Measurements from ENCODE around the gene LPP.

LPP gene

GRCh38 chr3:188690064-188690463, 536.1 kb downstream of the LPP start:
- TF ChIP-seq GATA3 (IDR thresholded peaks at IDR 0.05; ENCODE audit: low read depth, low read length), result no peak
- TF ChIP-seq GATA2 (IDR thresholded peaks at IDR 0.05; ENCODE audit: low read depth, low read length), result no peak

- TF ChIP-seq GATA3 (IDR thresholded peaks at IDR 0.05; ENCODE audit: low read depth, low read length) (no peak), GATA2 (IDR thresholded peaks at IDR 0.05; ENCODE audit: low read depth, low read length) (no peak)
Observed at GRCh38 chr3:188691004-188691403, 537.0 kb downstream of the LPP start.

GRCh38 chr3:188691665-188692064, 537.7 kb downstream of the LPP start:
- TF ChIP-seq GATA3 (IDR thresholded peaks at IDR 0.05; ENCODE audit: low read depth, low read length) (no peak), GATA2 (IDR thresholded peaks at IDR 0.05; ENCODE audit: low read depth, low read length) (no peak)

GRCh38 chr3:188692700-188693099, 538.7 kb downstream of the LPP start:
- no peak for TF ChIP-seq GATA2 (IDR thresholded peaks at IDR 0.05; ENCODE audit: low read depth, low read length)

GRCh38 chr3:188693435-188693834, 539.5 kb downstream of the LPP start:
- TF ChIP-seq GATA3 (IDR thresholded peaks at IDR 0.05; ENCODE audit: low read depth, low read length) (no peak), GATA2 (IDR thresholded peaks at IDR 0.05; ENCODE audit: low read depth, low read length) (no peak)

- no peak for TF ChIP-seq GATA3 (IDR thresholded peaks at IDR 0.05; ENCODE audit: low read depth, low read length)
- no peak for TF ChIP-seq GATA2 (IDR thresholded peaks at IDR 0.05; ENCODE audit: low read depth, low read length)
Observed at GRCh38 chr3:188695241-188695640, 541.3 kb downstream of the LPP start.

- TF ChIP-seq GATA2 (IDR thresholded peaks at IDR 0.05; ENCODE audit: low read depth, low read length) (no peak), GATA3 (IDR thresholded peaks at IDR 0.05; ENCODE audit: low read depth, low read length) (no peak)
Observed at GRCh38 chr3:188697127-188697526, 543.2 kb downstream of the LPP start.

- TF ChIP-seq GATA2 (IDR thresholded peaks at IDR 0.05; ENCODE audit: low read depth, low read length), result no peak
- TF ChIP-seq GATA3 (IDR thresholded peaks at IDR 0.05; ENCODE audit: low read depth, low read length), result no peak
Observed at GRCh38 chr3:188698436-188698835, 544.5 kb downstream of the LPP start.

GRCh38 chr3:188700501-188700900, 546.5 kb downstream of the LPP start:
- TF ChIP-seq GATA3 (IDR thresholded peaks at IDR 0.05; ENCODE audit: low read depth, low read length), result no peak
- TF ChIP-seq GATA2 (IDR thresholded peaks at IDR 0.05; ENCODE audit: low read depth, low read length), result no peak

GRCh38 chr3:188700918-188701317, 547.0 kb downstream of the LPP start:
- TF ChIP-seq GATA3 (IDR thresholded peaks at IDR 0.05; ENCODE audit: low read depth, low read length), result no peak
- no peak for TF ChIP-seq GATA2 (IDR thresholded peaks at IDR 0.05; ENCODE audit: low read depth, low read length)

- TF ChIP-seq GATA3 (IDR thresholded peaks at IDR 0.05; ENCODE audit: low read depth, low read length), result no peak
Observed at GRCh38 chr3:188701485-188701969, 547.6 kb downstream of the LPP start.

GRCh38 chr3:188706176-188706575, 552.2 kb downstream of the LPP start:
- TF ChIP-seq GATA2 (IDR thresholded peaks at IDR 0.05; ENCODE audit: low read depth, low read length), result no peak
- TF ChIP-seq GATA3 (IDR thresholded peaks at IDR 0.05; ENCODE audit: low read depth, low read length), result no peak

- no peak for TF ChIP-seq GATA2 (IDR thresholded peaks at IDR 0.05; ENCODE audit: low read depth, low read length)
Observed at GRCh38 chr3:188706599-188706998, 552.6 kb downstream of the LPP start.

GRCh38 chr3:188707381-188708288, 553.7 kb downstream of the LPP start:
- TF ChIP-seq GATA2 (IDR thresholded peaks at IDR 0.05; ENCODE audit: low read depth, low read length), result no peak
- TF ChIP-seq GATA3 (IDR thresholded peaks at IDR 0.05; ENCODE audit: low read depth, low read length), result no peak

- no peak for TF ChIP-seq GATA3 (IDR thresholded peaks at IDR 0.05; ENCODE audit: low read depth, low read length)
- no peak for TF ChIP-seq GATA2 (IDR thresholded peaks at IDR 0.05; ENCODE audit: low read depth, low read length)
Observed at GRCh38 chr3:188711881-188712247, 557.9 kb downstream of the LPP start.

All from SH-SY5Y (cell line).